ENCODE data around the gene REP15.
A peak's percentile ranks its signal among the peaks of the same experiment; 100 is the strongest.
"Not testable (repeated sequence)": the region's sequence is repeated elsewhere in the genome, so short reads cannot be mapped to it uniquely, and the experiment has no call there.

The REP15 gene

GRCh38 chr12:27696293-27696652 lies at the start of gene REP15:
REP15 (plus strand) TSS chr12:27696447; CDS start chr12:27696563, 116 bp downstream.
- DNase-seq (ENCODE audit: low spot score), result no peak

GRCh38 chr12:27650011-27650410 lies 46.2 kb upstream of the REP15 start:
- DNase-seq (ENCODE audit: low spot score), result no peak

- no peak for DNase-seq (ENCODE audit: low spot score)
Measured at GRCh38 chr12:27651201-27651600, 45.0 kb upstream of the REP15 start.

GRCh38 chr12:27652174-27652763 lies 44.0 kb upstream of the REP15 start:
- DNase-seq (ENCODE audit: low spot score), result peak; percentile 61

- peak; percentile 17 for DNase-seq (ENCODE audit: low spot score)
Measured at GRCh38 chr12:27653661-27654060, 42.6 kb upstream of the REP15 start.

GRCh38 chr12:27655476-27655875 lies 40.8 kb upstream of the REP15 start:
- not testable (repeated sequence) for DNase-seq (ENCODE audit: low spot score)

- DNase-seq (ENCODE audit: low spot score), result no peak
Measured at GRCh38 chr12:27657296-27657695, 39.0 kb upstream of the REP15 start.

- DNase-seq (ENCODE audit: low spot score), result no peak
Measured at GRCh38 chr12:27665704-27666103, 30.5 kb upstream of the REP15 start.

- no peak for DNase-seq (ENCODE audit: low spot score)
Measured at GRCh38 chr12:27666510-27666909, 29.7 kb upstream of the REP15 start.

- DNase-seq (ENCODE audit: low spot score), result no peak
Measured at GRCh38 chr12:27667540-27667939, 28.7 kb upstream of the REP15 start.

- no peak for DNase-seq (ENCODE audit: low spot score)
Measured at GRCh38 chr12:27672051-27672450, 24.2 kb upstream of the REP15 start.

- DNase-seq (ENCODE audit: low spot score), result no peak
Measured at GRCh38 chr12:27672643-27673042, 23.6 kb upstream of the REP15 start.

GRCh38 chr12:27673101-27673718 lies 23.0 kb upstream of the REP15 start:
- no peak for DNase-seq (ENCODE audit: low spot score)

- DNase-seq (ENCODE audit: low spot score), result no peak
Measured at GRCh38 chr12:27674989-27675388, 21.3 kb upstream of the REP15 start.

GRCh38 chr12:27680619-27681018 lies 15.6 kb upstream of the REP15 start:
- DNase-seq (ENCODE audit: low spot score), result no peak

- DNase-seq (ENCODE audit: low spot score), result no peak
Measured at GRCh38 chr12:27682534-27682933, 13.7 kb upstream of the REP15 start.

- no peak for DNase-seq (ENCODE audit: low spot score)
Measured at GRCh38 chr12:27685274-27685673, 11.0 kb upstream of the REP15 start.

GRCh38 chr12:27686147-27686546 lies 10.1 kb upstream of the REP15 start:
- no peak for DNase-seq (ENCODE audit: low spot score)

GRCh38 chr12:27688671-27689070 lies 7.6 kb upstream of the REP15 start:
- no peak for DNase-seq (ENCODE audit: low spot score)

GRCh38 chr12:27689558-27690180 lies 6.6 kb upstream of the REP15 start:
- no peak for DNase-seq (ENCODE audit: low spot score)

- no peak for DNase-seq (ENCODE audit: low spot score)
Measured at GRCh38 chr12:27693403-27693802, 2.8 kb upstream of the REP15 start.

GRCh38 chr12:27695556-27696292 lies 523 bp upstream of the REP15 start:
- DNase-seq (ENCODE audit: low spot score), result no peak
